Activated naive CD4-positive, alpha-beta T cell treated with anti-CD3 and anti-CD28 coated beads, Interleukin-2, amount 50 U/mL, for 24 hours (primary cell): ENCODE results near the gene EDEM1.
A peak's percentile ranks its signal among the peaks of the same experiment; 100 is the strongest.
"Not testable (repeated sequence)": the region's sequence is repeated elsewhere in the genome, so short reads cannot be mapped to it uniquely, and the experiment has no call there.

Experiments
- H3K27ac Mint-ChIP-seq: one replicate; pipeline ENCODE4 v1.8.0; 2021; ENCODE audit warnings: mild to moderate bottlenecking, mixed read lengths
- H3K27me3 Mint-ChIP-seq: one replicate; pipeline ENCODE4 v1.8.0; 2021; ENCODE audit warnings: mixed read lengths
- H3K36me3 Mint-ChIP-seq: one replicate; pipeline ENCODE4 v1.8.0; 2021; ENCODE audit warnings: mixed read lengths
- H3K4me1 Mint-ChIP-seq: one replicate; pipeline ENCODE4 v1.8.0; 2021; ENCODE audit warnings: mixed read lengths
- H3K4me3 Mint-ChIP-seq: one replicate; pipeline ENCODE4 v1.8.0; 2021; ENCODE audit warnings: mild to moderate bottlenecking, mixed read lengths
- H3K9me3 Mint-ChIP-seq: one replicate; pipeline ENCODE4 v1.8.0; 2021; ENCODE audit warnings: mixed read lengths

EDEM1 gene

GRCh38 chr3:5187156-5187919, at the start of gene EDEM1:
Gene EDEM1 (plus strand): TSS chr3:5187707. CDS start chr3:5187806, 99 bp downstream.
- H3K27ac Mint-ChIP-seq: peak within 1 kb of the TSS; percentile 99
- H3K4me1 Mint-ChIP-seq: peaks cover 34% of the 10 kb centered on the region
- no peaks in the 10 kb centered on the region for H3K9me3 Mint-ChIP-seq
- peak within 1 kb of the TSS; percentile 97 for H3K4me3 Mint-ChIP-seq
- H3K27me3 Mint-ChIP-seq: no peaks in the 10 kb centered on the region
- peaks cover 17% of the 10 kb centered on the region for H3K36me3 Mint-ChIP-seq

- Mint-ChIP-seq H3K4me1 (peaks cover 73% of the 10 kb centered on the region), H3K36me3 (no peaks in the 10 kb centered on the region), H3K27ac (peak overlapping the region; percentile 75), H3K4me3 (no peak overlapping the region), H3K27me3 (no peaks in the 10 kb centered on the region), H3K9me3 (no peaks in the 10 kb centered on the region)
These were observed 49.1 kb upstream of the EDEM1 start for GRCh38 chr3:5138214-5138981.

- H3K36me3 Mint-ChIP-seq: peaks cover 10% of the 10 kb centered on the region
- peaks cover 80% of the 10 kb centered on the region for H3K4me1 Mint-ChIP-seq
- H3K27ac Mint-ChIP-seq: no peak overlapping the region
- H3K9me3 Mint-ChIP-seq: no peaks in the 10 kb centered on the region
- no peaks in the 10 kb centered on the region for H3K27me3 Mint-ChIP-seq
- H3K4me3 Mint-ChIP-seq: no peak overlapping the region
These were observed 47.3 kb upstream of the EDEM1 start for GRCh38 chr3:5140230-5140621.

- H3K9me3 Mint-ChIP-seq: no peaks in the 10 kb centered on the region
- no peak overlapping the region for H3K4me3 Mint-ChIP-seq
- peaks cover 15% of the 10 kb centered on the region for H3K36me3 Mint-ChIP-seq
- no peak overlapping the region for H3K27ac Mint-ChIP-seq
- H3K4me1 Mint-ChIP-seq: peaks cover 86% of the 10 kb centered on the region
- H3K27me3 Mint-ChIP-seq: no peaks in the 10 kb centered on the region
These were observed 46.7 kb upstream of the EDEM1 start for GRCh38 chr3:5140839-5141238.

GRCh38 chr3:5141760-5142159, 45.7 kb upstream of the EDEM1 start:
- Mint-ChIP-seq H3K9me3 (no peaks in the 10 kb centered on the region), H3K4me3 (no peak overlapping the region), H3K27ac (no peak overlapping the region), H3K4me1 (peaks cover 81% of the 10 kb centered on the region), H3K36me3 (peaks cover 23% of the 10 kb centered on the region), H3K27me3 (no peaks in the 10 kb centered on the region)

- H3K4me3 Mint-ChIP-seq: no peak overlapping the region
- peaks cover 31% of the 10 kb centered on the region for H3K36me3 Mint-ChIP-seq
- H3K4me1 Mint-ChIP-seq: peaks cover 81% of the 10 kb centered on the region
- H3K27ac Mint-ChIP-seq: no peak overlapping the region
- no peaks in the 10 kb centered on the region for H3K9me3 Mint-ChIP-seq
- H3K27me3 Mint-ChIP-seq: no peaks in the 10 kb centered on the region
These were observed 44.0 kb upstream of the EDEM1 start for GRCh38 chr3:5143464-5143863.

GRCh38 chr3:5144316-5144994, 43.1 kb upstream of the EDEM1 start:
- H3K4me1 Mint-ChIP-seq: peaks cover 86% of the 10 kb centered on the region
- H3K27me3 Mint-ChIP-seq: no peaks in the 10 kb centered on the region
- no peaks in the 10 kb centered on the region for H3K9me3 Mint-ChIP-seq
- peaks cover 31% of the 10 kb centered on the region for H3K36me3 Mint-ChIP-seq
- H3K27ac Mint-ChIP-seq: peak overlapping the region; percentile 33
- H3K4me3 Mint-ChIP-seq: no peak overlapping the region

- Mint-ChIP-seq H3K4me3 (no peak overlapping the region), H3K36me3 (peaks cover 36% of the 10 kb centered on the region), H3K9me3 (no peaks in the 10 kb centered on the region), H3K4me1 (peaks cover 85% of the 10 kb centered on the region), H3K27me3 (no peaks in the 10 kb centered on the region), H3K27ac (no peak overlapping the region)
These were observed 42.4 kb upstream of the EDEM1 start for GRCh38 chr3:5145120-5145519.

GRCh38 chr3:5147152-5147551, 40.4 kb upstream of the EDEM1 start:
- H3K27me3 Mint-ChIP-seq, H3K27ac Mint-ChIP-seq, H3K4me3 Mint-ChIP-seq, H3K9me3 Mint-ChIP-seq: not testable (repeated sequence)
- H3K36me3 Mint-ChIP-seq: peaks cover 40% of the 10 kb centered on the region
- H3K4me1 Mint-ChIP-seq: peaks cover 77% of the 10 kb centered on the region

- no peak overlapping the region for H3K27ac Mint-ChIP-seq
- peaks cover 48% of the 10 kb centered on the region for H3K36me3 Mint-ChIP-seq
- H3K9me3 Mint-ChIP-seq: no peaks in the 10 kb centered on the region
- peaks cover 78% of the 10 kb centered on the region for H3K4me1 Mint-ChIP-seq
- no peak overlapping the region for H3K4me3 Mint-ChIP-seq
- no peaks in the 10 kb centered on the region for H3K27me3 Mint-ChIP-seq
These were observed 38.1 kb upstream of the EDEM1 start for GRCh38 chr3:5149306-5149880.

GRCh38 chr3:5151586-5151985, 35.9 kb upstream of the EDEM1 start:
- H3K27ac Mint-ChIP-seq: no peak overlapping the region
- H3K27me3 Mint-ChIP-seq: no peaks in the 10 kb centered on the region
- no peaks in the 10 kb centered on the region for H3K9me3 Mint-ChIP-seq
- peaks cover 30% of the 10 kb centered on the region for H3K36me3 Mint-ChIP-seq
- no peak overlapping the region for H3K4me3 Mint-ChIP-seq
- peaks cover 81% of the 10 kb centered on the region for H3K4me1 Mint-ChIP-seq

- no peaks in the 10 kb centered on the region for H3K27me3 Mint-ChIP-seq
- H3K36me3 Mint-ChIP-seq: peaks cover 22% of the 10 kb centered on the region
- peaks cover 88% of the 10 kb centered on the region for H3K4me1 Mint-ChIP-seq
- no peaks in the 10 kb centered on the region for H3K9me3 Mint-ChIP-seq
- H3K27ac Mint-ChIP-seq: no peak overlapping the region
- H3K4me3 Mint-ChIP-seq: no peak overlapping the region
These were observed 34.4 kb upstream of the EDEM1 start for GRCh38 chr3:5153074-5153473.

GRCh38 chr3:5155241-5155640, 32.3 kb upstream of the EDEM1 start:
- no peak overlapping the region for H3K4me3 Mint-ChIP-seq
- no peaks in the 10 kb centered on the region for H3K9me3 Mint-ChIP-seq
- H3K4me1 Mint-ChIP-seq: peaks cover 79% of the 10 kb centered on the region
- peak overlapping the region; percentile 1 for H3K27ac Mint-ChIP-seq
- H3K27me3 Mint-ChIP-seq: no peaks in the 10 kb centered on the region
- H3K36me3 Mint-ChIP-seq: peaks cover 17% of the 10 kb centered on the region

GRCh38 chr3:5160321-5160720, 27.2 kb upstream of the EDEM1 start:
- Mint-ChIP-seq H3K4me3 (no peak overlapping the region), H3K4me1 (peaks cover 84% of the 10 kb centered on the region), H3K27ac (peak overlapping the region; percentile 36), H3K9me3 (no peaks in the 10 kb centered on the region), H3K27me3 (no peaks in the 10 kb centered on the region), H3K36me3 (peaks cover 2% of the 10 kb centered on the region)

- H3K9me3 Mint-ChIP-seq: no peaks in the 10 kb centered on the region
- H3K27me3 Mint-ChIP-seq: no peaks in the 10 kb centered on the region
- peak overlapping the region; percentile 20 for H3K27ac Mint-ChIP-seq
- H3K36me3 Mint-ChIP-seq: peaks cover 3% of the 10 kb centered on the region
- peaks cover 80% of the 10 kb centered on the region for H3K4me1 Mint-ChIP-seq
- peak overlapping the region; percentile 1 for H3K4me3 Mint-ChIP-seq
These were observed 26.3 kb upstream of the EDEM1 start for GRCh38 chr3:5160940-5161858.
